T47D (cell line): ENCODE data around the gene KRTAP2-1.
"Not testable (repeated sequence)": the region's sequence is repeated elsewhere in the genome, so short reads cannot be mapped to it uniquely, and the experiment has no call there.

Experiments
- DNase-seq, 2 experiments: peaks; one replicate each; pipeline versions ENCODE4 v3.0.0 to v3.0.0-alpha.2; 2011 to 2012; ENCODE audit warnings: low read depth in 1 of 2, low spot score in 1 of 2
- JUND ChIP-seq: IDR thresholded peaks from 2 replicates; pipeline ENCODE4 v1.6.1; 2012; ENCODE audit warnings: low read depth
- in situ Hi-C: cut with HindIII; loops from 2 replicates; pipeline ENCODE4 v1.10.0; 2016; ENCODE audit warnings: low sequenced_read_pairs, low pct_unique_long_range_greater_than_20kb

The KRTAP2-1 gene

GRCh38 chr17:41046735-41047465 is at the start of gene KRTAP2-1:
KRTAP2-1 (minus strand) TSS chr17:41047316; CDS start chr17:41047267, 49 bp downstream.
- DNase-seq, in situ Hi-C loops: not testable (repeated sequence)

- DNase-seq, result no peak
- in situ Hi-C loops, result no loop called here
- TF ChIP-seq JUND, result no peak
Measured at GRCh38 chr17:41096055-41096454, 48.9 kb upstream of the KRTAP2-1 start.

- in situ Hi-C loops, DNase-seq: not testable (repeated sequence)
Measured at GRCh38 chr17:41088760-41089352, 41.7 kb upstream of the KRTAP2-1 start.

- in situ Hi-C loops, DNase-seq: not testable (repeated sequence)
Measured at GRCh38 chr17:41084100-41084856, 37.2 kb upstream of the KRTAP2-1 start, which contains the start of gene KRTAP4-7. KRTAP4-7 (plus strand) TSS chr17:41084150; CDS start chr17:41084207, 57 bp downstream.

GRCh38 chr17:41083427-41083826 is 36.3 kb upstream of the KRTAP2-1 start:
- in situ Hi-C loops, DNase-seq: not testable (repeated sequence)

- in situ Hi-C loops, result no loop called here
- no peak for TF ChIP-seq JUND
- DNase-seq, result peak in 1 of 2 experiments; percentile 18
Measured at GRCh38 chr17:41082626-41083025, 35.5 kb upstream of the KRTAP2-1 start.

GRCh38 chr17:41076788-41077187 is 29.7 kb upstream of the KRTAP2-1 start:
- in situ Hi-C loops, result no loop called here
- no peak for DNase-seq
- no peak for TF ChIP-seq JUND

GRCh38 chr17:41073676-41074075 is 26.6 kb upstream of the KRTAP2-1 start:
- TF ChIP-seq JUND, result no peak
- in situ Hi-C loops, result no loop called here
- no peak for DNase-seq

GRCh38 chr17:41071606-41072360 is 24.7 kb upstream of the KRTAP2-1 start:
- no peak for TF ChIP-seq JUND
- no peak for DNase-seq
- in situ Hi-C loops, result no loop called here

- no peak for DNase-seq
- in situ Hi-C loops, result no loop called here
- no peak for TF ChIP-seq JUND
Measured at GRCh38 chr17:41069031-41069430, 21.9 kb upstream of the KRTAP2-1 start.

- no peak for TF ChIP-seq JUND
- in situ Hi-C loops, result no loop called here
- no peak for DNase-seq
Measured at GRCh38 chr17:41067281-41067680, 20.2 kb upstream of the KRTAP2-1 start.

- DNase-seq, result no peak
- TF ChIP-seq JUND, result no peak
- in situ Hi-C loops, result no loop called here
Measured at GRCh38 chr17:41065829-41066624, 18.9 kb upstream of the KRTAP2-1 start, which contains the start of gene KRTAP2-4. KRTAP2-4 (minus strand) TSS chr17:41065879; CDS start chr17:41065845, 34 bp downstream.

GRCh38 chr17:41065016-41065689 is 18.0 kb upstream of the KRTAP2-1 start:
- DNase-seq, in situ Hi-C loops: not testable (repeated sequence)
